Mucosa of descending colon (tissue), 3 donors: ENCODE results near the gene MPP2. TPM values are rescaled to one million over a fixed set of nuclear protein-coding genes. Genes with fewer than 3 reads are reported as not detected.
"Not testable (repeated sequence)": the region's sequence is repeated elsewhere in the genome, so short reads cannot be mapped to it uniquely, and the experiment has no call there.

Experiments
- ATAC-seq: fragments of 200-7000 bp; cut with Tn5 transposase; one replicate; pipeline ENCODE4 v1.9.1; 2020; ENCODE audit warnings: mild to moderate bottlenecking, moderate library complexity
- DNase-seq, 3 donors: peaks; one replicate each; pipeline ENCODE4 v3.0.0-alpha.2; 2020
- H3K36me3 ChIP-seq: fragments of 200-600 bp; one replicate; pipeline ENCODE4 v1.8.0; 2021; ENCODE audit warnings: low read depth, mild to moderate bottlenecking
- H3K4me1 ChIP-seq: fragments of 200-600 bp; one replicate; pipeline ENCODE4 v1.8.0; 2021; ENCODE audit warnings: low read depth, mild to moderate bottlenecking
- H3K4me3 ChIP-seq: fragments of 200-600 bp; one replicate; pipeline ENCODE4 v1.8.0; 2021; ENCODE audit warnings: mild to moderate bottlenecking
- H3K9me3 ChIP-seq: fragments of 200-600 bp; one replicate; pipeline ENCODE4 v1.8.0; 2021; ENCODE audit warnings: mild to moderate bottlenecking
- intact Hi-C, 2 donors: fragments of 100-400 bp; cut with DNase I in 1 of 2; cut with micrococcal nuclease in 1 of 2; formaldehyde crosslinking; loops; one replicate each; pipeline versions ENCODE4 v1.11.0 to v1.11.1; 2022; cut with DNase I, micrococcal nuclease
- total RNA-seq, 3 donors: library from RNA; stranded (reverse); fragmentation: NEBNext Ultra II Directional in 2 of 3; extraction: Animal tissue kit (Norgen Biotek cat#: 25700) in 2 of 3; gene quantifications; one replicate each; pipeline versions ENCODE4 v1.2.1 to v1.2.4, GENCODE V29; 2021 to 2023
- TF ChIP-seq, protein P1 (sequence below): fragments of 200-600 bp; IDR thresholded peaks from one replicate; pipeline ENCODE4 v1.8.0; 2022; ENCODE audit warnings: antibody characterized with exemption, mild to moderate bottlenecking
- donor health status: DM: no; HTN: no; CAD: no; lungs with moderate emphysema.
- donor health status: DM: no; HTN: no; CAD: no.
- donor health status: DM: no; HTN: yes; CAD: no.

Gene MPP2
- total RNA-seq, 3 donors from 2014 or later: 0.55 to 13.2 (median 1.1) TPM

DNA sequence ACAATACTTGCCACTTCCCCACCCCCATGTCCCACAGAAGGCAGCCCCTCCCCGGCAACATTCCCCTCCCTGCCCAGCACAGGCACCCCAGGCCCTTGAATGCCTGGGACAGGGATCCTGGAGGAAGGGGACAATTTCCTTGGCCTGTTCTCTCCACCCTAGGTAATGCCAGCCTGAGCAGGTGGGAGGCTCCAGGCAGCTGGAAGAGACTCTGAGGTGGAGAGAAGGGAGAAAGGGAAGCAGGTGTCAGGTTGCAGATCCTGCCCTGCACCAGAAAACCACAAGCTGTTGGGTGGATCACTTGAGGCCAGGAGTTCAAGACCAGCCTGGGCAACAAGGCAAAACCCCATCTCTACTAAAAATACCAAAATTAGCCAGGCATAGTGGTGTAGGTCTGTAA is 8.9 kb downstream of the MPP2 start:
- intact Hi-C loops: no loop called here
- Histone ChIP-seq H3K4me3 (no peak overlapping the region), H3K4me1 (peaks cover 3% of the 10 kb centered on the region), H3K36me3 (no peaks in the 10 kb centered on the region), H3K9me3 (no peaks in the 10 kb centered on the region)
- TF ChIP-seq, protein P1, sequence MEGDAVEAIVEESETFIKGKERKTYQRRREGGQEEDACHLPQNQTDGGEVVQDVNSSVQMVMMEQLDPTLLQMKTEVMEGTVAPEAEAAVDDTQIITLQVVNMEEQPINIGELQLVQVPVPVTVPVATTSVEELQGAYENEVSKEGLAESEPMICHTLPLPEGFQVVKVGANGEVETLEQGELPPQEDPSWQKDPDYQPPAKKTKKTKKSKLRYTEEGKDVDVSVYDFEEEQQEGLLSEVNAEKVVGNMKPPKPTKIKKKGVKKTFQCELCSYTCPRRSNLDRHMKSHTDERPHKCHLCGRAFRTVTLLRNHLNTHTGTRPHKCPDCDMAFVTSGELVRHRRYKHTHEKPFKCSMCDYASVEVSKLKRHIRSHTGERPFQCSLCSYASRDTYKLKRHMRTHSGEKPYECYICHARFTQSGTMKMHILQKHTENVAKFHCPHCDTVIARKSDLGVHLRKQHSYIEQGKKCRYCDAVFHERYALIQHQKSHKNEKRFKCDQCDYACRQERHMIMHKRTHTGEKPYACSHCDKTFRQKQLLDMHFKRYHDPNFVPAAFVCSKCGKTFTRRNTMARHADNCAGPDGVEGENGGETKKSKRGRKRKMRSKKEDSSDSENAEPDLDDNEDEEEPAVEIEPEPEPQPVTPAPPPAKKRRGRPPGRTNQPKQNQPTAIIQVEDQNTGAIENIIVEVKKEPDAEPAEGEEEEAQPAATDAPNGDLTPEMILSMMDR: no peak
- ATAC-seq (no peak), DNase-seq (no peak)

DNA sequence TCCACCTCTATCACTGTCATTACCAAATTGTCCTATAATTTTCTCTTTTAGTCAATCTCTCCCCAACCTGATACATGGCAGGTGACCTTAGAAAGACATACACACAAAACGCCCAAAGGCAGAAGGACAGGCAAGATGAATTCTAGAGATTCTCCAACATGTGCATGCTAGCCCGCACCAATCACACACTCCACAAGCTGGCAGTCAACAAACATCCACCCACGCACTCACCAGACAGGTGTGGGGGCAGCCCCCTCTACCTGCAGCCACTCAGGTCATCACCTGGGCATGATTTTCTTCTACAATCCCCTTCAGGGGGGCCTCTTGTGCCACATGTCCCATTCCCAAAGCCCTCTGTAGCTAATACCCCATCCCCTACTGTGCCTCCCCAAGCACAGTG is 9.5 kb downstream of the MPP2 start:
- intact Hi-C loops: no loop called here
- ATAC-seq: no peak
- TF ChIP-seq, protein P1: no peak

DNA sequence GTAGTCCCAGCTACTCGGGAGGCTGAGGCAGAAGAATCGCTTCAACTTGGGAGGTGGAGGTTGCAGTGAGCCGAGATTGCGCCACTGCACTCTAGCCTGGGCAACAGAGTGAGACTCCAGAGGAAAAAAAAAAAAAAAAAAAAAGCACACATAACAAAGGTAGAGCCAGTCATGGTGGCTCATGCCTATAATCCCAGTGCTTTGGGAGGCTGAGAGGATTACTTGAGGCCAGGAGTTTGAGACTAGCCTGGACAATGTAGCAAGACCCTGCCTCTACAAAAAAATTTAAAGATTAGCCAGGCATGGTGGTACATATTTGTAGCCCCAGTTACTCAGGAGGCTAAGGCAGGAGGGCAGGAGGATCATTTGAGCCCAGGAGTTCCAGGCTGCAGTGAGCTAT is 12.8 kb downstream of the MPP2 start:
- H3K4me3 ChIP-seq, DNase-seq, intact Hi-C loops, H3K9me3 ChIP-seq, ATAC-seq, H3K36me3 ChIP-seq, H3K4me1 ChIP-seq: not testable (repeated sequence)

More for the DNA sequence above, 9.5 kb downstream of the MPP2 start:
- Histone ChIP-seq H3K9me3 (no peaks in the 10 kb centered on the region), H3K4me3 (no peak overlapping the region), H3K36me3 (no peaks in the 10 kb centered on the region), H3K4me1 (peaks cover 3% of the 10 kb centered on the region)
- no peak for DNase-seq

DNA sequence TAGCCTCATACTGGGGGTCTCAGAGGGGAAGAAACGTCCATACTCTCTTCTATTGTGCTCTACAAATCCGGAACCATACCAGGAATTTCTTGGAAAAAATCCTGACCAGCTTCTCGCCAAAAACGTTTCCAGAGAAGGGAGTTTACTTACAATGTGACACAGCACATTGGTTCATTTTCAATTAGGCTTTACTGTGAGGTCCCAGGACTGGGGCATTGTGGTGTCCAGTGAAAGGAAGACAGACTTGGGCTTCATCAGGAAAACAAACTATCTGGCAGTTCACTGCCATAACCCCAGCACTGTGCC is 14.7 kb downstream of the MPP2 start:
- ATAC-seq (no peak), DNase-seq (no peak)
- H3K36me3 ChIP-seq: no peaks in the 10 kb centered on the region
- TF ChIP-seq, protein P1: no peak
- H3K4me1 ChIP-seq: no peaks in the 10 kb centered on the region
- intact Hi-C loops: no loop called here
- H3K4me3 ChIP-seq: no peak overlapping the region
- no peaks in the 10 kb centered on the region for H3K9me3 ChIP-seq

DNA sequence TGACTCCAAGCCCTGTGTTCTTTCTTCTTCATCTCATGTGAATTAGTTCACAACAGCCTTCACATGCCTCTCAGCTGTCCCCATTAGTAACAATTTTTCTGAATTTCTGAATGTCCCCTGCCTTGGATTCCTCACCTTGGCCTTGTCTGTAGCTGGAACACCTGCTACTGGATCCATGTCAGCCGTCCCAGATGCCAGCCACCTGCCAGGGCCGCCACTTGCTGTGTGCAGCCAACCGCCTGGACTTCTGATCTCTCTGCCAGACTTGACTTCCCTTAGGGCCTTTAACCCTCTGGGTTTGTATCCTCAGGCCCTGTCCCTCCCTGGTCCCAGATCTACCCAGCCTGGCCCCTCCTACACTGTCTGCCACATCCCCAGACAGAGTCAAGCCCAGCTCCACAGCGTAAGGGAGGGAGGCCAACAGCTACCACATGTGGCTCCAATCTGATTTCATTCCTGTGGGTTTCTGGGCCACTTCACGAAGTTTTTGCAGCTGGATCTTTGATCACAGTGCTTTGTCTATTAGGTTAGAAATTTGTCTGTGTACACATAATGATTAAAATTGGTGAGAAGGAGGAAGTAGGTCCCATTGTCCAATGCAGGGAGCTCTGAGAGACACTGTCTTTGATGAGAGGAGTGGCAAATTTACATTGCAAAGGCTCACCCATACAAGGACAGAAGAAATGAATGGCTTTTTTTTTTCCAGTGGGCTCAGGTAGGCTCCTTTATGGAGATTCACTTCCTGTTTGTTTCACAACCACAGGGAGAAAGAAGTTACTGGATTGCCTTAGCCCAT is 15.3 kb downstream of the MPP2 start:
- no peak for ATAC-seq
- Histone ChIP-seq H3K4me1 (no peaks in the 10 kb centered on the region), H3K36me3 (no peaks in the 10 kb centered on the region), H3K4me3 (no peak overlapping the region), H3K9me3 (no peaks in the 10 kb centered on the region)
- intact Hi-C loops: no loop called here
- TF ChIP-seq, protein P1: no peak
- no peak for DNase-seq

DNA sequence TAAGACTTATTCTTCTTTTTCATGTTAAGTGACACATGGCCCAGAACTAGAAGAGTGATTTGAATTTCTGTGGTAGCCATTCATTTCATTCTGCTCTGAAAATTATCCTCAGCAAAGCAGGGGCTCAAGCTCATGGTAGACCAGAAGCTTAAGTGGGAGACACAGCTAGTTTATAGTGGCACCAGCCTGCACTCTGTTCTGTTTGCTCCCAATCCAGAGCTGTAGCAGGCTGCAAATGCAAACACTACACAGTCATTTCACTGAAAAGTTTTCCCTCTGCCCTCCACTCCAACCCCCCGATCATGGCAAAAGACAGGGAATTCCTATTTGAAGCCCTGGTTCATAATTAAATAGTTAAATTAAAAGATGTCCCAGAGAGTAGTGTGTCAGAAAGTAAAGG is 17.1 kb downstream of the MPP2 start:
- TF ChIP-seq, protein P1: no peak
- H3K4me1 ChIP-seq: no peaks in the 10 kb centered on the region
- ATAC-seq: no peak
- H3K36me3 ChIP-seq: no peaks in the 10 kb centered on the region
- no peak for DNase-seq
- intact Hi-C loops: no loop called here
- no peak overlapping the region for H3K4me3 ChIP-seq
- H3K9me3 ChIP-seq: no peaks in the 10 kb centered on the region
